Fibroblast of gingiva (primary cell): ENCODE data around the gene FANCG.

Source experiments
- DNase-seq: peaks from one replicate; pipeline ENCODE4 v3.0.0-alpha.2; 2011; ENCODE audit warnings: low read depth

Gene FANCG

GRCh38 chr9:35079426-35080341 lies at the start of gene FANCG:
FANCG (minus strand) TSS chr9:35079942; CDS start chr9:35079524, 418 bp downstream.
- peak; percentile 89 for DNase-seq

DNA sequence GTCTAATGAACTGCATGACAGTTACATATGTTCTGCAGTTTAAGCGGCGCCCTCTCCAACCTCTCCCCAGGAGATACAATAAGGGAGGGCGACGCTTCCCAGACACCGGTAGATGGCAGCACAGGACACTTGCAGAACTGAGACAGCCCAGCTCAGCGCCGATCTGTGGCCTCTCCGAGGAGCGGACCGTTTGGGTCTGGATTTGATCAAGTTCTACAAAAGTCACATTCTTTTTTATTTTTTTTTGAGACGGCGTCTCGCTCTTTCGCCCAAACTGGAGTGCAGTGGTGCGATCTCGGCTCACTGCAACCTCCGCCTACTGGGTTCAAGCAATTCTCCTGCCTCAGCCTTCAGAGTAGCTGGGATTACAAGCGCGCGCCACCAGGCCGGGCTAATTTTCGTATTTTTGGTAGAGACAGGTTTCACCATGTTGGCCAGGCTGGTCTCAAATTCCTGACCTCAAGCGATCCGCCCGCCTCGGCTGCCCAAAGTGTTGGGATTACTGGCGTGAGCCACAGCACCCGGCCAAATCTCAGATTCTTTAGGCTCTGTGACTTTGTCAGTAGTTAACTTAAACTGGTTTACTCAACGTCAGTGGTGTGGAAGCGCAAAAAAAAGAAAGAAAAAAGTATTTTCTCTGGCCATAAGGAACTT lies 37.3 kb upstream of the FANCG start:
- DNase-seq: peak; percentile 95

GRCh38 chr9:35116539-35116897 lies 36.8 kb upstream of the FANCG start:
- no peak for DNase-seq

GRCh38 chr9:35115680-35116538 lies 36.2 kb upstream of the FANCG start, which contains the start of gene ATOSB:
ATOSB (minus strand) TSS chr9:35115862; CDS start chr9:35108274, 7,588 bp downstream.
- DNase-seq: peak; percentile 95

DNA sequence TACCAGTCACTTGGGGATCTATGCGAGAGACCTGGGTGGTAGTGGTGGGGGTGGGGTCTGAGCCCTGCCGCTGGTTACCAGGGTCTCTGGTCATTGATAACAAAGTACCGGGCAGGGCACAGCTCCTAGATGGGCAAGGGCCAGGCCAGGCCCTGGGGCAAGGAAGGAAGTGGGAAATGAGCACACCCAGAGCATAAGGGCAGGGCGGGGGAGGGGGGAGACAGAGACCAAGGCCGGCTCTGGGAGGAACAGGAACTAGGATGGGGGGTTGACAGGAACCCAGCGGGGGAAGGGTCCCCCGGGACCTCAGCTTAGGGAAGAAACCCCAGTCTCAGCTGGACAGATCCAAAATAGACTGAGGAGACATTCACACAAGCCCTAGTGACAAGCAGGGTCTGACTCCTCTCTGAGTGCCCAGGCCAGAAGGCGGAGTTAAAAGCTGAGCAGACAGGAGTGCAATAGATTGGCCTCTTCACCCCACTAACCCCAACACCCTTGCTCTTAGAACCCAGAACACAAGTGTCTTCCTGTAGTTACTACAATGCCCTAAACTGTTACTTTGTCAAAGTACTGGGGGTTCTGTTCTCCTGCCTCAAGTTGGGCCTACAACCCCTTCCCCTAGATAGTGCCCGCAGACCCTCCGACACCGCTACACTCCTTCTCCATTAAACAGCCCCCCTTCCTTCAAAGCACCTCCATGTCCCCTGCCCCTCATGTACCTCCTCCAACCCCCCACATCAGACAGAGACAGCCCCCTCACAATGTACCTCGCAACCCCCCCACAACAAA lies 35.3 kb upstream of the FANCG start:
- DNase-seq: peak; percentile 62

- DNase-seq: peak; percentile 96
These were observed 34.5 kb upstream of the FANCG start for GRCh38 chr9:35114113-35114839.

DNA sequence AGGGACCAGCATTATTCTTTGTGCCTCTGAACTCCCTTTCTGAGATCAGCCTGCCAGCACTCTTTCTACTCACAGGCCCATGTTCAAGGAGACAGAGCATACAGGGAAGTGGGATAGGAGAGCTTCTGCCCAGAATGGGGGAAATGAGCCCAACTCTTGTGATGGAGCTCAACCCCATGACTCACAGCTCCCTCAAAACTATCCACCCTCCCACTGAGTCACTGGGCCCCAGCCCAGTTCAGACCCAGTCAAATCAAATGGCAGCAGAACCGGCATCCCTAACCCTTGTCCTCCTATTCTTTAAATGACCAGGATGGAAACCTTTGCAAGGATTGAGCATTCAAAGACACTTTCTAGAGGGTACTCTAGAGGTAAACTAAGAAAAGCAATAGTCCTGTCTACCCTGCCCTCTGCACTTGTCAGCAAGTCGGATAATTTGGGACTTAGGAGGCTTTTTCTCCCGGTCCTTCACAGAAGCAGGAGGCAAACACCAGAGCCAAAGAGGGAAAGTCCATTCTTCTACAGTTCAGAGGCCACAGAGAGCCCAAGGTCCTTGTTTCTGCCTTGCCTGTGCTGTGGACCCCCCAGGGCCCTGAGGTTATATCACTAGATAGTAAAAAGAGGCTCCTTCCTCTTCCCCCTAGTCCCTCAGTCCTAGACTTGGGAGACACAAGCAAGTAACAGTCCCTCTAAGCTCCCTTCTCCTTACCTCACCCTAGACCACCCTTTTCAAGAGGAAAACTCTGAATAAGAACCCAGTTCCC lies 32.7 kb upstream of the FANCG start:
- DNase-seq: peak; percentile 68

- DNase-seq: peak; percentile 99
These were observed 31.5 kb upstream of the FANCG start for GRCh38 chr9:35111001-35111933.

- DNase-seq: peak; percentile 71
These were observed 30.6 kb upstream of the FANCG start for GRCh38 chr9:35110327-35110761.

DNA sequence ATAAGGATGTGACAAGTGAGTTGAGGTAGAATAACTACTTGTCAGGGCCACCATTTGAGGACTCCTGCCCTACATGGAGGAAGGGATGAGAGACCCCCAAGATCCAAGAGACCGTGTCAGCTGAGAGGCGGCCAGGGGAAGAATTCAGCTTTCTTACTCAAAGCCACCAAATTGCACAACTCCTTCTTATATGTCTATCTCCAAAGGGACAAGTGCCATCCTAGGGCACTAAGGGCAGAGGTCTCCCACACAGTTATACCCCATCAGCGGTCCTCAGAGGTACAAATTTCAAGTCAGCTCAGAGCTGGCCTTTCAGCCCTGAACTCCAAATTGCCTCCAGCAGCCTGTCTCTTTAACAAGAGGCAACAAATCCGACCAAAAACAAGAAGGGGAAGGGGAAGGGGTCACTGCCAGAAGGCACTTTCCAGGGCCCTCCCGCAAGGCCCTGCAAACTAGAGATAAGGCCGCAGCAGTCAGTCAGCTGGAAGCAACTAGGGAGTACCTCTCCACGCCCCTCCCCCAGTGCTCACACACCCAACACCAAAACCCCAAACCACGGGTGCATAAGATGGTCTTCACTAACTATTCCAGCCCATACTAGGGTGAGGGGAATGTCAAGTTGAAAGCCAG lies 29.3 kb upstream of the FANCG start:
- DNase-seq: no peak

DNA sequence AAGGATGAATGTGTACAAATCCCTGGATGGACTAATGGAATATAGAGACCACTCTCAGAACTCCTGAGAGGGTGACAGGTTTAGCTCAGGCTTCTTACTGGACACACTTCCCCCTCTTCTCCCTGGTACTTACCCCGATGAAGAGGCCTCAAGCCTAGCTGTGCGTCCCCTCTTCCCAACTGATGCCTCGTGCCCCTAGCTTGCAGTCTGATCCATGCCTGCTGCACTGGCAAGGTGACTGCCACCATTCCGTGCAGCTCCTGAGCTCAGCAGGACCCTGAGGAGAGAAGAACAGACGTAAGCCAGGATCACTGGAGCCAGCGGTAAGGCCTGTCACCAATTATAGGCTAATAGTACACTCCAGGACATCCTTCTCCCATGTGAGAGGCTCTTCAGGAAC lies 28.7 kb upstream of the FANCG start:
- no peak for DNase-seq

- DNase-seq: no peak
These were observed 27.9 kb upstream of the FANCG start for GRCh38 chr9:35107297-35108290.

DNA sequence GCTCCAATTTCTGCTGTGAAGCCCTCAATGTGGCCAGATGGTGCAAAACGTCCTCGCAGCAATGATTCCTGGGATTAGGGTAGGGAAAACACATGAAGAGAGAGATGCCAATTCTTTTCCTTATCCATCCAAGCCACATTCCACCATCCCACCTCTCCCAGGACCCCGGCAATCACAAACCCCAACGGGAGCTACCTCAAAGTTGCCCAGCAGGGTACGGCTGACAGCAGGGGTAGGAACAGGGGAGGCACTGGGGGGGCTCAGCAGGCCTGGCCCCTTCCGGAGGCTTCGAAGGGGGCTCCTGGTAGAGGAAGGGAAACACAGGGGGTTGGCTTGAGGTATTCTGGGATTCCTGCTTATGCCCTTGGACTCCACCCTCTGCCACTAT lies 26.6 kb upstream of the FANCG start:
- no peak for DNase-seq

DNA sequence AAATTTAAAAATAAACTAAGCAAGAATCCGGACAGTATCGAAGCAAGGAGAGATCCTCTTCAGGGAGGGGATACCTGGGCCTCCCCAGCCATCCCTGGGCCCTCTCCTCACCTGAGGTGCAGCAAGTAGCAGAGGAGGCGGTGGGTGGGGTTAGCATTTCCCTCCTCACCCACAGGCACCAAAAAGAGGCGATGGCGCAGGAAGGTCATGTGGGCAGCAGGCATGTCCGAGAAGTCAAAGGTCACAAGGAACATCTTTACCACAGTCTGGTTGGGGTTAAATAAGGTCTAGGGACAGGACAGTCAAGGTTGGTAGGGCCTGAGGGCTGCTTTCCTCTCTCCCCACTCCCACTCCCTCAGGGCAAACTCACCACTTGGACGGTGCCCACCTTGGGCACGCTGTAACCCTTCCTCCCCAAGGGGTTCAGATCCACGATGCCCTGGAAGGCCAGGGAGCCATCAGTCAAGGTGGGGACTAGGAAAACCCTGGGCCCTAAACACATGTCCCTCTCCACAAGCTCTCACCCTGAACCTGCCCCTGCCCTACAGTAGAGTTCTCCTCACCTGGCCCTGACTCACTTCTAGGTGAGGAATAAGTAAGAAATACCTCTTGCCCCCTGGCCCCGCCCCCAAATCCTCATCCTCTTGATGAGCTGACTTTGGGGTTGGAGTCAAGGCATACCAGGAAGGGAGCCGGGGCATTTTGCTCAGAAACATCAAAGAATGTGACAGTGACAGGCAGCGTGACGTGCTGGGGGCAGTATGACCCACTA lies 26.0 kb upstream of the FANCG start:
- DNase-seq: no peak

DNA sequence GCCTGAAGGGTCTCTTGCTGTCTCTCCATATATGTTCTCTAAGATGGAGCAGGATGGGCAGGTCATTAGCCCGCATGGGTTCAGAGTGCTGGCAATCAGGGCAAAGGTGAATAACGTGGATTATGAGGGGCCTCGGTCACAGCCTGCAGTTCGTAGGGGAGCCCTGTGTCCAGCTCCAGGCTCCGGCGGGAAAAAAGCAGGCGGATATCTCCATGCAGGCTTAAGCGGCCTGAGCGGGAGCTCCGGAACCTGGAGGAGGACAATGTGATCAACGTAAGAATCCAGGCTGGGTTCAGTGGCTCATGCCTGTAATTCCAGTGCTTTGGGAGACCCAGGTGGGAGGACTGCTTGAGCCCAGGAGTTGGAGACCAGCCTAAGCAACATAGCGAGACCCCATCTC lies 25.4 kb upstream of the FANCG start:
- no peak for DNase-seq

- no peak for DNase-seq
These were observed 24.8 kb upstream of the FANCG start for GRCh38 chr9:35104586-35104985.
